Type B pancreatic cell (in vitro differentiated cells): Measurements from ENCODE around the gene HLA-DMB. TPM values are rescaled to one million over a fixed set of nuclear protein-coding genes. Genes with fewer than 3 reads are reported as not detected.

Source experiments
- DNase-seq: peaks from one replicate; pipeline ENCODE4 v3.0.0; 2021; ENCODE audit warnings: mixed read lengths; ENCODE audit not compliant: unreplicated experiment; ENCODE audit errors: extremely low spot score
- H3K27ac Mint-ChIP-seq: 2 replicates; pipeline ENCODE4 v1.8.0; 2021; ENCODE audit warnings: mild to moderate bottlenecking, mixed read lengths
- H3K27me3 Mint-ChIP-seq: 2 replicates; pipeline ENCODE4 v1.8.0; 2021; ENCODE audit warnings: mixed read lengths
- H3K36me3 Mint-ChIP-seq: 2 replicates; pipeline ENCODE4 v1.8.0; 2021; ENCODE audit warnings: mixed read lengths
- H3K4me1 Mint-ChIP-seq: one replicate; pipeline ENCODE4 v1.8.0; 2021; ENCODE audit warnings: mixed read lengths; ENCODE audit not compliant: unreplicated experiment
- H3K4me3 Mint-ChIP-seq: 2 replicates; pipeline ENCODE4 v1.8.0; 2021; ENCODE audit warnings: mild to moderate bottlenecking, mixed read lengths
- H3K9me3 Mint-ChIP-seq: 2 replicates; pipeline ENCODE4 v1.8.0; 2021; ENCODE audit warnings: mixed read lengths
- CTCF ChIP-seq: fragments of 200-600 bp; sonication (generic); conservative IDR thresholded peaks from 2 replicates; pipeline ENCODE4 v1.5.0; 2021; ENCODE audit warnings: antibody characterized with exemption, mild to moderate bottlenecking
- total RNA-seq: library from RNA; stranded (reverse); gene quantifications from 2 replicates; pipeline ENCODE4 v1.2.1, GENCODE V29; 2021; ENCODE audit warnings: low replicate concordance

Gene HLA-DMB
- total RNA-seq, 1 donor from 2014 or later = 0.80 TPM

- Mint-ChIP-seq H3K4me1 (no peaks in the 10 kb centered on the region), H3K36me3 (no peaks in the 10 kb centered on the region), H3K4me3 (no peak overlapping the region), H3K27me3 (peaks cover 18% of the 10 kb centered on the region), H3K27ac (no peak overlapping the region), H3K9me3 (no peaks in the 10 kb centered on the region)
- DNase-seq = no peak
- TF ChIP-seq CTCF = no peak
Measured at GRCh38 chr6:32922083-32922482, 18.7 kb downstream of the HLA-DMB start.

GRCh38 chr6:32920715-32921114 lies 20.1 kb downstream of the HLA-DMB start:
- H3K4me1 Mint-ChIP-seq = no peaks in the 10 kb centered on the region
- no peak overlapping the region for H3K4me3 Mint-ChIP-seq
- H3K36me3 Mint-ChIP-seq = no peaks in the 10 kb centered on the region
- no peaks in the 10 kb centered on the region for H3K9me3 Mint-ChIP-seq
- peaks cover 26% of the 10 kb centered on the region for H3K27me3 Mint-ChIP-seq
- H3K27ac Mint-ChIP-seq = no peak overlapping the region
- TF ChIP-seq CTCF = no peak
- no peak for DNase-seq

- Mint-ChIP-seq H3K27me3 (peaks cover 35% of the 10 kb centered on the region), H3K27ac (no peak overlapping the region), H3K36me3 (no peaks in the 10 kb centered on the region), H3K4me1 (no peaks in the 10 kb centered on the region), H3K9me3 (no peaks in the 10 kb centered on the region), H3K4me3 (no peak overlapping the region)
- no peak for DNase-seq
- TF ChIP-seq CTCF = no peak
Measured at GRCh38 chr6:32912951-32913350, 27.9 kb downstream of the HLA-DMB start.

GRCh38 chr6:32908897-32909296 lies 31.9 kb downstream of the HLA-DMB start:
- no peak overlapping the region for H3K4me3 Mint-ChIP-seq
- H3K27me3 Mint-ChIP-seq = peaks cover 13% of the 10 kb centered on the region
- no peaks in the 10 kb centered on the region for H3K4me1 Mint-ChIP-seq
- no peak for DNase-seq
- TF ChIP-seq CTCF = no peak
- no peaks in the 10 kb centered on the region for H3K9me3 Mint-ChIP-seq
- no peaks in the 10 kb centered on the region for H3K36me3 Mint-ChIP-seq
- H3K27ac Mint-ChIP-seq = no peak overlapping the region

GRCh38 chr6:32906539-32906938 lies 34.3 kb downstream of the HLA-DMB start:
- Mint-ChIP-seq H3K27me3 (peaks cover 6% of the 10 kb centered on the region), H3K9me3 (no peaks in the 10 kb centered on the region), H3K4me3 (no peak overlapping the region), H3K36me3 (peaks cover 3% of the 10 kb centered on the region), H3K4me1 (no peaks in the 10 kb centered on the region), H3K27ac (no peak overlapping the region)
- no peak for TF ChIP-seq CTCF
- DNase-seq = no peak

- H3K9me3 Mint-ChIP-seq = no peaks in the 10 kb centered on the region
- H3K4me3 Mint-ChIP-seq = no peak overlapping the region
- no peak for DNase-seq
- no peaks in the 10 kb centered on the region for H3K27me3 Mint-ChIP-seq
- no peak for TF ChIP-seq CTCF
- no peaks in the 10 kb centered on the region for H3K4me1 Mint-ChIP-seq
- H3K36me3 Mint-ChIP-seq = peaks cover 3% of the 10 kb centered on the region
- H3K27ac Mint-ChIP-seq = no peak overlapping the region
Measured at GRCh38 chr6:32905078-32905477, 35.8 kb downstream of the HLA-DMB start.
